Kidney epithelial cell (primary cell): Measurements from ENCODE around the gene FARP1. TPM values are rescaled to one million over a fixed set of nuclear protein-coding genes. Genes with fewer than 3 reads are reported as not detected.

Experiments used
- DNase-seq: peaks from one replicate; pipeline ENCODE4 v3.0.0-alpha.2; 2010; ENCODE audit warnings: low read depth
- H3K27me3 ChIP-seq: 2 replicates; pipeline ENCODE4 v1.6.0; 2011; ENCODE audit warnings: low read length; ENCODE audit not compliant: control insufficient read depth, insufficient read depth
- H3K36me3 ChIP-seq: 2 replicates; pipeline ENCODE4 v1.5.1; 2011; ENCODE audit warnings: low read length; ENCODE audit not compliant: control insufficient read depth, insufficient read depth
- H3K4me3 ChIP-seq: 2 replicates; pipeline ENCODE4 v1.5.1; 2011; ENCODE audit warnings: low read depth, mild to moderate bottlenecking, control low read depth, low read length
- CTCF ChIP-seq: IDR thresholded peaks from 2 replicates; pipeline ENCODE4 v1.5.1; 2011; ENCODE audit warnings: mild to moderate bottlenecking, moderate library complexity, low read length, control low read depth, inconsistent platforms; ENCODE audit not compliant: insufficient read depth, poor library complexity, severe bottlenecking
- total RNA-seq: library from RNA; depleted of rRNA; stranded (reverse); fragments of >200 nt; gene quantifications from 2 replicates; pipeline ENCODE4 v1.2.3, GENCODE V29; 2015

The FARP1 gene
- total RNA-seq, 1 donor from 2014 or later = 135 TPM

GRCh38 chr13:98118865-98119264 lies 24.0 kb upstream of the FARP1 start:
- no peak for TF ChIP-seq CTCF
- Histone ChIP-seq H3K4me3 (no peak overlapping the region), H3K27me3 (no peaks in the 10 kb centered on the region), H3K36me3 (no peaks in the 10 kb centered on the region)
- no peak for DNase-seq

DNA sequence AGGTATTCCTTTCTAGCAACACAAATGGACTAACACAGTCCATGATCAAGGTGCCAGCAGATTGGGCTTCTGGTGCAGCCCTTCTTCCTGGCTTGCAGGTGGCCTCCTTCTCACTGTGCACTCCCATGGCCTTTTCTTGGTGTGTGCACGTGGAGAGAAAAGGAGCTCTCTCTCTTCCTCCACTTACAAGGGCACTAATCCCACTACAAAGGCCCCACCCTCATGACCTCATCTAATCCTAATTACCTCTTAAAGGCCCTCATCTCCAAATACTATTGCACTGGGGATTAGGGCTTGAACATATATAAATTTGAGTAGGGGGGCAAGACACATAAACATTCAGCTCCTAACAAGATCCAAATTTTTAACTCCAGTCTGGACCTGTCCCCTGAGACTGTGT lies 19.7 kb upstream of the FARP1 start:
- no peak for TF ChIP-seq CTCF
- DNase-seq = no peak
- no peaks in the 10 kb centered on the region for H3K36me3 ChIP-seq
- no peaks in the 10 kb centered on the region for H3K27me3 ChIP-seq
- H3K4me3 ChIP-seq = no peak overlapping the region

DNA sequence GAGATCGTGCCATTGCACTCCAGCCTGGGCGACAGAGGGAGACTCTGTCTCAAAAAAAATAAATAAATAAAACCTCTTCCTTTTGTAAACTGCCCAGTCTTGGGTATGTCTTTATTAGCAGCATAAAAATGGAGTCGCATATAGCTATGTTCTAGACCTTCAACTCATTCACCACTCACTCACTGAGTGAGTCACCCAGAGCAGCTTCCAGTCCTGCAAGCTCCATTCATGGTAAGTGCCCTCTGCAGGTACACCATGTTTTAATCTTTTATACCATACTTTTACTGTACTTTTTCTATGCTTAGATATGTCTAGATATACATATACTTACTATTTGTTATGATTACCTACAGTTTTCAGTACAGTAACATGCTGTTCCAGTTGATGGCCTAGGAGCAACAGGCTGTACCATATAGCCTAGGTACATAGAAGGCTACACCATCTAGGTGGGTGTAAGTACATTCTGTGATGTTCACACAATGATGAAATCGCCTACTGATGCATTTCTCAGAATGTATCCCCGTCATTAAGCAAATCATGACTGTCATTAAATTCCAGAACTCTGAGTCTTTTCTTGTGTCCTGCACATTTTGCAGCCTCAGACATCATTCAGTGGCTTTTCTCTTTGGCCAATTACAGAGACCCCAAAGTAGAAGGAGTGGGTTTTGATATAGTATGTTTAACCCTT lies 13.7 kb upstream of the FARP1 start:
- Histone ChIP-seq H3K27me3 (no peaks in the 10 kb centered on the region), H3K36me3 (no peaks in the 10 kb centered on the region), H3K4me3 (no peak overlapping the region)
- DNase-seq = no peak
- no peak for TF ChIP-seq CTCF

- TF ChIP-seq CTCF = no peak
- Histone ChIP-seq H3K4me3 (no peak overlapping the region), H3K36me3 (no peaks in the 10 kb centered on the region), H3K27me3 (no peaks in the 10 kb centered on the region)
- DNase-seq = no peak
Observed at GRCh38 chr13:98133946-98134345, 8.9 kb upstream of the FARP1 start.

GRCh38 chr13:98134901-98135300 lies 8.0 kb upstream of the FARP1 start:
- DNase-seq = no peak
- TF ChIP-seq CTCF = no peak
- Histone ChIP-seq H3K4me3 (no peak overlapping the region), H3K36me3 (no peaks in the 10 kb centered on the region), H3K27me3 (no peaks in the 10 kb centered on the region)

DNA sequence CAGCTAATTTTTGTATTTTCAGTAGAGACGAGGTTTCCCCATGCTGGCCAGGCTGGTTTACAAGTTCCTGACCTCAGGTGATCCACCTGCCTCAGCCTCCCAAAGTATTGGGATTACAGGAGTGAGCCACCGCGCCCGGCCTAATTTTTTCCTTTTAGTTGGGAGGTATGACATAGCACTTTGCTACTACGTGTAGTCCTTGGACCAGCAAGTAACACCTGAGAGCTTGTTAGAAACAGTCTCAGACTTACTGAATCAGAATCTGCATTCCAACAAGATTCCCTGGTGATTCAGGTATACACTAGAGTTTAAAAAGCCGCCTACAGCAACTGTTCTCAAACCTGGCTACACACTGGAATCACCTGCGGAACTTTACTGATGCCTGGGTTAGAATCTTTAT lies 1.8 kb upstream of the FARP1 start:
- Histone ChIP-seq H3K36me3 (no peaks in the 10 kb centered on the region), H3K27me3 (no peaks in the 10 kb centered on the region), H3K4me3 (no peak overlapping the region)
- TF ChIP-seq CTCF = no peak
- no peak for DNase-seq
